Measurements from ENCODE around the gene CCDC69. TPM values are rescaled to one million over a fixed set of nuclear protein-coding genes. Genes with fewer than 3 reads are reported as not detected.

Gene CCDC69
- total and polyA plus RNA-seq, 10 of the 15 experiments (the other 5 are each of a cell fraction or from before 2014, with no cell fraction given), result 13.5 to 106 (median 70.1) TPM

DNA sequence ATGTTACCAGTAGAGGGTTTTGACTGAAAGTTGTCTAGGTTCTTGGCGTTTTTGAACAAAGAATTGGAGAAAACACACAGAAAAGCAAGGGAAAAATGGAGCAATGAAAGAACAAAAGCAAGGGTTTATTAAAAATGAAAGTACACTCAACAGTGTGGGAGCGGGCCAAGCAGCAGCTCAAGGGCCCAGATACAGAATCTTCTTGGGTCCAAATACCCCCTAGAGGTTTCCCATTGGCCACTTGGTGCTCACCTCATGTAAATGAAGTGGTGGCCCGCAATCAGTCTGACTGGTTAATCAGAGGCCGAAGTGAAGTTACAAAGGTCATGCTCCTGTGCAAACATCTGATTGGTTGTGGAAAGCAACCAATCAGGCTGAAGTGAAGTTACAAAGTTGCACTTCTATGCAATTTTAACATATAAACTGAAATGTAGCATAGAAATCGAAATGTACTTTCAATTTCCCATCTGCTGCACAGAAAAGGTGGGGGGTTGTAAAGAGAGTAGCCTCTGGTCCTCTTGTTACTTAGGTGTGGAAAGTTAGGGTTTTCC lies 27.2 kb upstream of the CCDC69 start:
- no peaks in the 10 kb centered on the region for H3K27me3 ChIP-seq (replicated peaks in 1 of 2; ENCODE audit: control insufficient read depth in 2 of 2, insufficient read depth in 2 of 2, low read length in 1 of 2)
- 55% methylated on average over 5 of the region's 5 CpGs for WGBS (ENCODE audit: insufficient coverage, insufficient replicate concordance, low lambda C conversion rate, missing lambda C conversion rate)
- CTCF ChIA-PET, result interaction anchor here (0.9 to 6.2 kb wide), 3 partner anchors 11 to 47 kb away, joined by 3 to 62 read pairs (median 24); no protein-coding TSS in a partner anchor
- peak overlapping the region; percentile 51; the same call in 1 of the 2 replicates for H3K27ac ChIP-seq (ENCODE audit: control insufficient read depth, insufficient read depth)
- in situ Hi-C loops (cut with MboI) (no loop called here), intact Hi-C loops (cut with micrococcal nuclease; ENCODE audit: unreplicated experiment) (loop anchor here (5.0 to 10.0 kb wide), 3 partner anchors 94 to 521 kb away; partner anchors contain the start of genes ANXA6 and G3BP1)
- no peak overlapping the region for H3K9ac ChIP-seq (ENCODE audit: control insufficient read depth, insufficient read depth, low read length)
- H3K9me3 ChIP-seq (replicated peaks; ENCODE audit: control insufficient read depth, insufficient read depth, low read length), result no peaks in the 10 kb centered on the region
- peak; percentile 7 for ATAC-seq
- RAD21 ChIA-PET (ENCODE audit: unreplicated experiment), result interaction anchor here (1.2 to 9.4 kb wide), 6 partner anchors 11 to 109 kb away, joined by 4 to 156 read pairs (median 54); partner anchors contain the start of gene CCDC69
- H2AFZ ChIP-seq (ENCODE audit: control insufficient read depth, low read depth, low read length), result peak overlapping the region; percentile 52
- SMC1A ChIA-PET (ENCODE audit: uncharacterized antibody, unreplicated experiment), result interaction anchor here (2.1 to 10.0 kb wide), 3 partner anchors 11 to 33 kb away, joined by 17 to 227 read pairs (median 86); partner anchors contain the start of gene CCDC69
- H3K36me3 ChIP-seq (ENCODE audit: control insufficient read depth in 2 of 2, insufficient read depth in 2 of 2, low read length in 1 of 2), result no peaks in the 10 kb centered on the region
- FAIRE-seq, result no peak
- H3K4me2 ChIP-seq (ENCODE audit: control insufficient read depth, insufficient read depth), result peak overlapping the region; percentile 72
- BruUV-seq (replicated peaks), result no TSS peak
- H3K79me2 ChIP-seq (ENCODE audit: control insufficient read depth, insufficient read depth, low read length), result peaks cover 32% of the 10 kb centered on the region
- H3K4me1 ChIP-seq (ENCODE audit: control insufficient read depth, insufficient read depth, low read length), result peaks cover 10% of the 10 kb centered on the region; the same call in 1 of the 2 replicates
- no peaks in the 10 kb centered on the region for H4K20me1 ChIP-seq (ENCODE audit: control insufficient read depth, insufficient read depth)
- H3K4me3 ChIP-seq, result peak overlapping the region; percentile 51; the same call in 1 of the 2 replicates
- POLR2A ChIA-PET, result interaction anchor here (1.8 to 6.0 kb wide), 4 partner anchors 10 to 54 kb away, joined by 4 to 90 read pairs (median 66); partner anchors contain the start of gene CCDC69
- peak; percentile 49 for DNase-seq (ENCODE audit: low read depth, low spot score)
- no peak for TF ChIP-seq POLR2A (IDR thresholded peaks at IDR 0.05; ENCODE audit: low read depth, low read length)
- TF ChIP-seq BCL11A (IDR thresholded peaks at IDR 0.05; ENCODE audit: low read depth, low read length), result no peak
- no peak for TF ChIP-seq ZNF622 (IDR thresholded peaks at IDR 0.05)
- peak; percentile 29 for TF ChIP-seq RUNX3 (IDR thresholded peaks at IDR 0.05; ENCODE audit: low read length)
- no peak for TF ChIP-seq ZNF592 (IDR thresholded peaks at IDR 0.05)
- peak; percentile 17; the same call in 1 of the 2 replicates for TF ChIP-seq JUNB (IDR thresholded peaks at IDR 0.05)
- no peak for TF ChIP-seq BRCA1 (IDR thresholded peaks at IDR 0.05; ENCODE audit: low read depth, low read length)
- TF ChIP-seq FOS (IDR thresholded peaks at IDR 0.05; ENCODE audit: borderline replicate concordance, extremely low read depth, insufficient read length), result no peak
- 0 out of 2 replicates have a peak, but pooled peaks have one; percentile 10 for TF ChIP-seq MTA2 (IDR thresholded peaks at IDR 0.05; ENCODE audit: low read depth)
- TF ChIP-seq ZNF217 (IDR thresholded peaks at IDR 0.05), result no peak
- TF ChIP-seq KDM1A (IDR thresholded peaks at IDR 0.05; ENCODE audit: borderline replicate concordance), result no peak
- no peak for TF ChIP-seq TBL1XR1 (IDR thresholded peaks at IDR 0.05; ENCODE audit: low read depth, low read length)
- no peak for TF ChIP-seq ETV6 (conservative IDR thresholded peaks at IDR 0.05 in 1 of 2, IDR thresholded peaks at IDR 0.05 in 1 of 2; ENCODE audit: borderline replicate concordance in 1 of 2, low read depth in 1 of 2)
- TF ChIP-seq SMC3 (IDR thresholded peaks at IDR 0.05; ENCODE audit: borderline replicate concordance, low read length), result no peak
- TF ChIP-seq ZNF384 (IDR thresholded peaks at IDR 0.05; ENCODE audit: borderline replicate concordance, low read depth, low read length), result no peak
- 0 out of 2 replicates have a peak, but pooled peaks have one; percentile 56 for TF ChIP-seq PAX8 (IDR thresholded peaks at IDR 0.05)
- no peak for TF ChIP-seq POLR2AphosphoS2 (IDR thresholded peaks at IDR 0.05; ENCODE audit: low read depth, low read length)
- no peak for TF ChIP-seq REST (IDR thresholded peaks at IDR 0.05; ENCODE audit: low read depth, low read length)

Measured in GM12878 (cell line).